Adrenal gland (tissue), 5 donors: ENCODE measurements around the gene BMPR1B.

Experiments
- CTCF ChIP-seq, 6 experiments: fragments of 450-650 bp in 4 of 6; fragments of 200-600 bp in 2 of 6; sonication (generic) in 1 of 6; IDR thresholded peaks; 1 replicate in 5 of 6; 2 replicates in 1 of 6; pipeline versions ENCODE4 v1.5.1 to v1.8.0; 2016 to 2021; ENCODE audit warnings: antibody characterized with exemption in 6 of 6, mild to moderate bottlenecking in 2 of 6, moderate library complexity in 1 of 6
- POLR2A ChIP-seq, 2 donors: fragments of 450-650 bp; IDR thresholded peaks; one replicate each; pipeline ENCODE4 v1.6.1; 2017; ENCODE audit warnings: antibody characterized with exemption in 2 of 2, mild to moderate bottlenecking in 2 of 2, moderate library complexity in 1 of 2
- donor health status: DM: no; HTN: no; CAD: no.

- TF ChIP-seq CTCF (IDR thresholded peaks at IDR 0.05) (no peak), POLR2A (IDR thresholded peaks at IDR 0.05) (no peak)
Measured at GRCh38 chr4:95004912-95005311, 247.2 kb downstream of the BMPR1B start.
